ENCODE results near the gene QPRT.
"Not testable (repeated sequence)": the region's sequence is repeated elsewhere in the genome, so short reads cannot be mapped to it uniquely, and the experiment has no call there.

QPRT gene

DNA sequence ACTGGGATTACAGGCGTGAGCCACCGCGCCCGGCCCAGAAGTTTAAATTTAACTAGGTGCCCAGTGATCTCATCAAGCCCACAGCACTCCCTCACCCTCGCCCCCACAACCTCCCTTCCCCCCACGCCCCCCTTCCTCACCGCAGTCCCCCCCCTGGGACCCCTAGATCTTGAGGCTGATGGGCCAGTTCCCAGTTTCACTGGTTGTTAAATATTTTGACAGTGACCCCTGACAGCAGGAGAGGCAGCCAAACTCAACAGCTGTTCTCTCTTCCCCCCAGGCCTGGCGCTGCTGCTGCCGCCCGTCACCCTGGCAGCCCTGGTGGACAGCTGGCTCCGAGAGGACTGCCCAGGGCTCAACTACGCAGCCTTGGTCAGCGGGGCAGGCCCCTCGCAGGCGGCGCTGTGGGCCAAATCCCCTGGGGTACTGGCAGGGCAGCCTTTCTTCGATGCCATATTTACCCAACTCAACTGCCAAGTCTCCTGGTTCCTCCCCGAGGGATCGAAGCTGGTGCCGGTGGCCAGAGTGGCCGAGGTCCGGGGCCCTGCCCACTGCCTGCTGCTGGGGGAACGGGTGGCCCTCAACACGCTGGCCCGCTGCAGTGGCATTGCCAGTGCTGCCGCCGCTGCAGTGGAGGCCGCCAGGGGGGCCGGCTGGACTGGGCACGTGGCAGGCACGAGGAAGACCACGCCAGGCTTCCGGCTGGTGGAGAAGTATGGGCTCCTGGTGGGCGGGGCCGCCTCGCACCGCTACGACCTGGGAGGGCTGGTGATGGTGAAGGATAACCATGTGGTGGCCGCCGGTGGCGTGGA is 15.6 kb downstream of the QPRT start:
- DNase-seq (ENCODE audit: low read depth), result no peak

GRCh38 chr16:29695675-29696074 is 16.7 kb downstream of the QPRT start:
- not testable (repeated sequence) for DNase-seq (ENCODE audit: low read depth)

DNA sequence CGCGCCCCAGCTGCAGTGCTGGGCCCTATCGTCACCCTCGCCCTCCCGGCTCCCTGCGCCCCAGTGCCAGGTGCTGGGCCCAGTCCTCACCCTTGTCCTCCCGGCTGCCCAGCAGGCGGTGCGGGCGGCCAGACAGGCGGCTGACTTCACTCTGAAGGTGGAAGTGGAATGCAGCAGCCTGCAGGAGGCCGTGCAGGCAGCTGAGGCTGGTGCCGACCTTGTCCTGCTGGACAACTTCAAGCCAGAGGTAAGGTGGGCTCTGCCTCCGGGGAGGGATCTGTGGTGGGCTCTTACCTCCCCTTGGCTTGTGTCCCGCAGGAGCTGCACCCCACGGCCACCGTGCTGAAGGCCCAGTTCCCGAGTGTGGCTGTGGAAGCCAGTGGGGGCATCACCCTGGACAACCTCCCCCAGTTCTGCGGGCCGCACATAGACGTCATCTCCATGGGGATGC is 17.9 kb downstream of the QPRT start:
- no peak for DNase-seq (ENCODE audit: low read depth)

DNA sequence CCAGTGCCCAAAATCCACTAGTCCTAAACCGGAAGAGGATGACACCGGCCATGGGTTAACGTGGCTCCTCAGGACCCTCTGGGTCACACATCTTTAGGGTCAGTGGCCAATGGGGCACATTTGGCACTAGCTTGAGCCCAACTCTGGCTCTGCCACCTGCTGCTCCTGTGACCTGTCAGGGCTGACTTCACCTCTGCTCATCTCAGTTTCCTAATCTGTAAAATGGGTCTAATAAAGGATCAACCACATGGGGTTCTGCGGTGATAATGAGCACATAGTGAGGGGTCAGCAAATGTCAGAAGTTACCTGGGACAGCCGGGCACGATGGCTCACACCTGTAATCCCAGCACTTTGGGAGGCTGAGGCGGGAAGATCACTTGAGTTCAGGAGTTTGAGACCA is 18.4 kb downstream of the QPRT start:
- DNase-seq (ENCODE audit: low read depth), result no peak

DNA sequence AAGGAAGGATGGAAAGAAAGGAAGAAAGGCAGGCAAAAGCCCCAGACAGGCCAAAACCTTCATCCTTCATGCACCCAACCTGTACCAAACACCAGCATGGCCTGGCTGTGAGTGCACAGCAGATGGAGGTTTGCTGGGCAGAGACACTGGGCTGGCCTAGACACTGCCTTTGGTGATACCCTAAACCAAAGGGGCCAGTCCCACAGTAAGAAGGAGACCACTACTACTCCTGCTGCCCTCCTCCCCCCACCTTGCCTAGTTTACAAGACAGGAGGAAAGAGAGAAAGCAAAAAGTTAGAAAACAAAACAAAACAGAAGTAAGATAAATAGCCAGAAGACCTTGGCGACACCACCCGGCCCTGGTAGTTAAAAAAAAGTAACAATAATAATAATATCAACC is 19.1 kb downstream of the QPRT start:
- DNase-seq (ENCODE audit: low read depth), result no peak

DNA sequence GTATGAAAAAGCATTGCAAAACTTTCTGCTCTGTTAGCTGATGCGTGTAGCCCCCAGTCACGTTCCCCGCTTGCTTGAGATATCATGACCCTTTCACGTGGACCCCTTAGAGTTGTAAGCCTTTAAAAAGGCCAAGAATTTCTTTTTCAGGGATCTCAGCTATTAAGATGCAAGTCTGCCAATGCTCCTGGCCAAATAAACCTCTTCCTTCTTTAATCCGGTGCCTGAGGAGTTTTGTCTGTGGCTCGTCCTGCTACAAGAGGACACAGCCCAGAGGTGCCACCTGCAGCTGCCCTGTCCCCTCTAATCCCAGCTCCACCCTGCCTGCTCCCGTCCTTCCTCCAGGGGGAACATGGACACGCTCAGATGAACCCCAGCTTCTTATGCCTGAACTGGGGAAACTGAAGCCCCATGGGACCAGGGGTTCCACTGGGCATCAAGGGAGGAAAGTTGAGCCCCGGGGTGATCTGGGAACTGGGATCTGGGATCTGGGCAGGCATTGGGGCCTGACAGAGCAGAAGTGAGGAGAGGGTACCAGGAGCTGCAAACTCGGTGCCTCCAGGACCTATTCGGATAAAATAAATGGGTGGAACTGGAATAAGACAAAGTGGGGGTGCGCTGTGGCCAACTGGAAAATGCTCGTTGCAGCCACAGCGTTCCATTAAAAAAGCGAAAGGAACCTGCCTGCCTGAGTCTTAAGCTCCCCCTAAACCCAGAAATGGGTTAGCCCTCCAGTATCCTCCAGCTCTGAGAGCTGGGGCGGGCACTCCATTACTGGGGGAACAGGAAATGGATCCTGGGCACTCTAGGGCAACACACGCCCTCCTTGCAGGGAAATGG is 19.7 kb downstream of the QPRT start:
- DNase-seq (ENCODE audit: low read depth), result no peak

DNA sequence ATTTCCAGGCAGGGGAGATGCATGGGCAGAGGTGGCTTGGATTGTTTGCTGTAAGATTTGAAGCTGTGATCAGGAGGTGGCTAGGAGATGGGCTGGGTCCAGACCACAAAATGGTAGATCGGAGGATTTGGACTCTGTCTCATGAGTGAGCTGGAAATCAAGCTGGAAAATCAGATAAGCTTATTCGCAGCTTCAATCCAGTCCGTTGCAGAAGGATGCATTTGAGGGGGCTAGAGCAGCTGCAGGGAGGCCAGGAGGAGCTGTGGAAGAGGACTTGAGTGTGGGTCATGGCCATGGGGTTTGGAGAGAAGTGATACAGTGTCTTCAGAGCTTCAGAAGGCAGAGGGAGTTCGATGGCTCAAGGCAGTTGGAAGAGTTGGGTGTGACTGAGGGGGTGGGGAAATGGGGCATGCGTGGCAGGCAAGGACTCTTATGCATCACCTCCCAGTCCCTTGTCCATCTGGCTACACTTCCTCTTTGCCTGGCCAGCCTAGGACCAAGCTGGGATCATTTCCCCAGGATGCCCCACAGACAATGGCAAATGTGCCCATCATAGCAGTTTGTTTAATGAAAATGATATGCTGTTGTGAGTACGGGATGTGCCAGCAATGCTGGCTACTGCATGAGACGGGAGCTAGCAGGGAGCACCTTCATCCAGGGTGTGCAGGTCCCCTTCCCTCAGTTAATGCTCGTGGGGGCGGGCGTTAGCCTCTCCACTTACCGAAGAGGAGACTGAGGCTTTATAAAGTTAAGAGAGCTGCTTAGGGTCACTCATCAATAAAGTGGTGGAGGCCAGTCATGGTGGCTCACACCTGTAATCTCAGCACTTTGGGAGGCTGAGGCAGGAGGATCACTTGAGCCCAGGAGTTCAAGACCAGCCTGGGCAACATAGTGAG is 20.6 kb downstream of the QPRT start:
- DNase-seq (ENCODE audit: low read depth), result no peak

DNA sequence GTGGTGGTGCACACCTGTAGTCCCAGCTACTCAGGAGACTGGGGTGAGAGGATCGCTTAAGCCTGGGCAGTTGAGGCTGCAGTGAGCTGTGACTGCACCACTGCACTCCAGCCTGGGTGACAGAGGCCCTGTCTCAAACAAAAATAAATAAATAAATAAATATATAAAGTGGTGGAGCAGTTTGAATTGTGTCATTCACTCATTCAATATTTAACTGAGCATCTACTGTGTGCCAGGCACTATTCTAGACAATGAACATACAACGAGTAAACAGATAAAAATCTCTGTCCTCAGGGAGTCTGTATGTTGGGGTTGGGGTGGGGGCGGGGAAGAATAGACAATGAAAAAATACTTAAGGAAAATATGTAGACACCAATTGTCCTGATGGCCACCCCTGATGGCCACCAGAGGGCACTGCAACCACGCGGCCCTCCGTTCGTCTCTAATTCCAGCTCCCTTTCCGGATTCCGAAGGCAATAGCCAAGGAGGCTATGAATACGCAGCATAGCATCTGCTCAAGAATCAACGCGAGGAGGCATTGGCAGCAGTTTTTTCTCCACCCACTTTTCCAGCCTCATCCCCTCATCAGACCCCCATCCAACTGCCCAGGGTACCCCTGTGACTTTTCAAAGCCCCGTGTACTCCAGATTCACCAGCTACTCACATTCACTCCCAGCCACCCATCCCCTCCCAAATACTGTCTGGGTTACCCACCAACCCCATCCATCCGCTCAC is 21.4 kb downstream of the QPRT start:
- peak; percentile 48 for DNase-seq (ENCODE audit: low read depth)

DNA sequence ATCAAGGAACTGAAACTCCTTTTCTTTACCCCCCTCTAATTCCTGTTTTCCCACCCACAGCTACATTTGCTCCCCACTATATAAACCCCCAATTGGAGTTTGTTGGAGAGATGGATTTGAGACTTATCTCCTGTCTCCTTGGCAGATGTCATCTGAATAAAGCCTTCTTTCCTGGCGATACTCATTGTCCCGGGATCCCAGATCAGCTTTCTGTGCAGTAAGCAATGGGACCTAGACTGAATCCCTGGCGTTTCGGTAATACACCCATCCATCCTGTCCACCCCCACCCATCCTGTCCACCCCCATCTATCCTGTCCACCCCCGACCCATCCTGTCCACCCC is 22.2 kb downstream of the QPRT start:
- DNase-seq (ENCODE audit: low read depth), result no peak

GRCh38 chr16:29702269-29702668 is 23.3 kb downstream of the QPRT start:
- DNase-seq (ENCODE audit: low read depth), result no peak

DNA sequence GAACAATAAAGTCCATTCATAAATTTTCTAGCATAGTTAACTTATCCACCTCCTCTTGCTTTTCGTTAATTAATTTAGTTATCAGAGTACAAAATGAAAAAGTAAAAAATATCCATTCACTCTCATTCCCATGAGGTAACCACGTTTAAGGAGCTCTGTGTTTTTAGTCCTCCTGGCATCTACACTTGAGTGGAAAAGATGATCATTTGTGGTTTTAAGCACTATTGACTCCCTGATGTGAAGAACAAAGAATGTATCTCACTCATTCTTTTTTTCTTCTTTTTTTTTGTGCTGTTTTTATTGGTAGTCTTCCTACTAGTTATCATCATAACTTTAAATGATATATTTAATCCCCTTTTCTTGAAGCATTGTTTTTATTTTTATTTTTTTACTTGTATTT is 26.1 kb downstream of the QPRT start:
- no peak for DNase-seq (ENCODE audit: low read depth)

DNA sequence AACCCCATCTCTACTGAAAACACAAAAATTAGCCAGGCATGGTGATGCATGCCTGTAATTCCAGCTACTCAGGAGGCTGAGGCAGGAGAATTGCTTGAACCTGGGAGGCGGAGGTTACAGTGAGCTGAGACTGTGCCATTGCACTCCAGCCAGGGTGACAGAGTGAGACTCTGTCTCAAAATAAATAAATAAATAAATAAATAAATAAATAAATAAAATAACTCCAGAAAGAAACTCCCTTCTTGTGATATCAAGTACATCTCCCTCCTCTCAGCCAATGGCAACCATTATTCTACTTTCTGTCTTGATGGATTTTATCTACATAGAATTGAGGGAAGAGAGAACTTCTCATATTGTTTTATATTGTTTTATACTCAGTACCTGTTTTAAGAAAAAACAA is 28.2 kb downstream of the QPRT start:
- not testable (repeated sequence) for DNase-seq (ENCODE audit: low read depth)

GRCh38 chr16:29708917-29709600 is 30.1 kb downstream of the QPRT start:
- DNase-seq (ENCODE audit: low read depth), result no peak

- not testable (repeated sequence) for DNase-seq (ENCODE audit: low read depth)
Measured at GRCh38 chr16:29709657-29710056, 30.7 kb downstream of the QPRT start.

DNA sequence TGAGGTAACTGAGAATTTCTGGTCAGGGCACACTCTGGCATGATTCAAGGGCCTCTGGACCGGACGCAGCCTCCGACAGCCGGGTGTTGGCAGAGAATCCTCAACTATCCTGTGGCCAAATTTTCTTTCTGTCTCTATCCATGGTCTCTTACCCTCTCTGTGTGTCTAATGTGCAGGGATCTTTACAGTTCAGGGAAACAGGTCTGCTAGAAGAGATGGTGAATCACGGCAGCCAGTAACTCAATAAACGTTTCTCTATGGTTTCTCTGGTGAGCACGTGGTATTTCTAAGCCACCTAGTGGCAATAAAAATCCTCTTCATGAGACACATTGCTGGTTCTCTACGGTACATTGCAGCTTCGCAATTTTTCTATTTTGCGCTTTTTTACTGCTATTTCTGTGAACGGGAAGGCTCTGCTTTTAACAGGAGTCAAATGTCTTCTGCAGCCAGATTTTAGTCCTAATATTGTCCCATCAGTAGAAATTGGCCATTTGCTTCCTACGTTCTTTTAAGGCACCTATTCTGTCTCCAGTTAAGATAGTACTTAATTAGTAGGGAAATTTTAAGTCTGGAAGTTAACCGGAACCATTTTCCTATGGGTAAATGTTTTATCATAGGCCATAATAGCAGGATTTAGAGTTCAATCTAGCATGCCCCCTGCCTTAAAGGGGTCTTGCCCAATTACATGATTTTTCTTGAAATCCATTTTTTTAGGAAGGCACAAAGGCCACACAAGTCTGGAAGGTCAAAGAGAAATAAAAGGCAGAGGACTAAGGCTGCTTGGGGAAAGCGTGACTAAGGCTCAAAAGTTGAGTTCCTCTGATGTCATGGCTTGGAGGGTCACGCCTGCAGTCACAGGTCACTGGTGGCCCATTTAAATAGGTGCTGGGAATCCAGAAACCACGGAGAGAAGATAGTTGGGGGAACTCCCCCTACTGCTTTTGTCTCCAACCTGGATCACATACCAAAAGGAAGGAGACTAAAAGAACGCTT is 31.5 kb downstream of the QPRT start:
- no peak for DNase-seq (ENCODE audit: low read depth)

- no peak for DNase-seq (ENCODE audit: low read depth)
Measured at GRCh38 chr16:29712809-29713208, 33.8 kb downstream of the QPRT start.

DNA sequence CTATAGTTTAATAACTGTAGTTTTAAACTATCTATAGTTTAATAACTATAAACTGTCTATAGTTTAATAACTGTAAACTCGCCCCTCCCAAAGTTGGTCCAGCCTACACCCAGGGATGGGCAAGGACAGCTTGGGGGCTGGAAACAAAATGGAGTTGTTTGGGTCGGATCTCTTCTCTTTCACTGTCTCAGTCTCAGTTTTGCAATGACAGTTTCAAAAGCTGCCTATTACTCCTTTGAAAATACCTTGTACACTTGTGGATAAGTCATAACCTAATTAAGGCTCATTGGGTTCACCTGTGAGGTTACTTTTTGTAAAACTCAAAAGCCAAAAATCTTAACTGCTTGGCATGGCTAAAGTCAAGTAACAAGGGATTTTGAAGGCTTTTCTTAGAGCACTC is 35.4 kb downstream of the QPRT start:
- no peak for DNase-seq (ENCODE audit: low read depth)

DNA sequence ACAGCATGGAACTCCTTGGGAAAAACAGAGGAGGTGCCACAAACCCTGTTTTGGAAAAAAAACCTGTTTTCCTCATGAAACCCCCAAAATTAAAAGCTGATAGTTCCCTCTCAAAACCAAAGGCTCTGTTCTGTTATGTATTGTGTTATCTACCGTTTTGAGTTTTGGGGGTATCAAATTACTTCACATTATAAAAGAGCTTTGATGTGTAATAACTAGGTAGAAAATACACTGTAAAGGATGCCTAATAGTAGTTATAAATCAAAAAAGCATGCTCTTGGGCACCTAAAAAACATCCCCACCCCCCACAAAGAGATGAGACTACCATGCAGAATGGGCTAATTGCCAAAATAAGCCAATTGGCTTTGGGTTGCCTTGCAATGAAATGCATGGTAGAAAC is 36.0 kb downstream of the QPRT start:
- DNase-seq (ENCODE audit: low read depth), result no peak

GRCh38 chr16:29717113-29717512 is 38.1 kb downstream of the QPRT start:
- no peak for DNase-seq (ENCODE audit: low read depth)

DNA sequence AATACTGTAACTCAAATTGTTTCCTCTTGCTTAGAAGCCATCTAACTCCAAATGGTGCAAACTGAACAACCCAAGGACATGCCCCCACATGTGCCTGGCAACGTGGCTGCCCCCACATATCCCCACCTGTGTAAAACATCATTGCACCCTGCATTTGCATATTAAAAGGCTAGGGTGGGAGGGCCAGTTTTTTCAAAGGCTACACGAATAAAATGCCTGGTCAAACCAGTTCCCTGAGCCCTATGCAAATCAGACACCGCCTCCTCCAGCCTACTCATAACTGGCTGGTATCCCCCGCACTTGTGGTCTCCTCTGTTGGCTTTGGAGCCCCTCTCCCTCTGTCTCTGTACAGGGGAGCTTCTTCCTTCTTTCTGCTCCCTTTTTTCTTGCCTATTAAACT is 40.1 kb downstream of the QPRT start:
- no peak for DNase-seq (ENCODE audit: low read depth)

All from stimulated activated CD8-positive, alpha-beta memory T cell treated with anti-CD3 and anti-CD28 coated beads, Interleukin-7, amount 100 ng/mL, for 24 hours (primary cell).